ENCODE data around the gene EHBP1. TPM values are rescaled to one million over a fixed set of nuclear protein-coding genes. Genes with fewer than 3 reads are reported as not detected.

The EHBP1 gene
- total and polyA plus RNA-seq, 4 donors = 12.0 to 70.9 (median 28.1) TPM

GRCh38 chr2:62736899-62737559 is 31.5 kb downstream of the EHBP1 start:
- Histone ChIP-seq H3K4me1 (ENCODE audit: control insufficient read depth in 1 of 2, insufficient read depth in 2 of 2, low read length in 2 of 2) (peaks cover 3% of the 10 kb centered on the region in 2 donors), H3K4me3 (ENCODE audit: low read length in 2 of 2) (no peak overlapping the region), H3K27ac (ENCODE audit: low read depth in 1 of 2, low read length in 2 of 2) (no peak overlapping the region), H3K36me3 (ENCODE audit: control insufficient read depth in 1 of 2, insufficient read depth in 2 of 2, low read length in 1 of 2) (peaks cover 0 to 2% of the 10 kb centered on the region in 2 donors), H3K9me3 (ENCODE audit: control insufficient read depth, low read length) (no peaks in the 10 kb centered on the region), H3K27me3 (ENCODE audit: control insufficient read depth in 1 of 2, insufficient read depth in 2 of 2, low read length in 1 of 2) (no peaks in the 10 kb centered on the region)
- intact Hi-C loops (cut with DNase I) = no loop called here
- DNase-seq (no peak), ATAC-seq (ENCODE audit: low FRiP score) (no peak)
- WGBS, 2 donors = 87 to 91% methylated on average over 6 of the region's 6 CpGs

GRCh38 chr2:62738981-62739936 is 33.7 kb downstream of the EHBP1 start:
- no peaks in the 10 kb centered on the region for H3K27me3 ChIP-seq (ENCODE audit: control insufficient read depth in 1 of 2, insufficient read depth in 2 of 2, low read length in 1 of 2)
- H3K9me3 ChIP-seq (ENCODE audit: control insufficient read depth, low read length) = no peaks in the 10 kb centered on the region
- 91 to 94% methylated on average over 2 of the region's 2 CpGs for WGBS, 2 donors
- no peak for ATAC-seq (ENCODE audit: low FRiP score)
- intact Hi-C loops (cut with DNase I) = no loop called here
- no peaks in the 10 kb centered on the region for H3K36me3 ChIP-seq (ENCODE audit: control insufficient read depth in 1 of 2, insufficient read depth in 2 of 2, low read length in 1 of 2)
- H3K4me3 ChIP-seq (ENCODE audit: low read length in 2 of 2) = no peak overlapping the region
- peaks cover 1 to 3% of the 10 kb centered on the region in 2 donors for H3K4me1 ChIP-seq (ENCODE audit: control insufficient read depth in 1 of 2, insufficient read depth in 2 of 2, low read length in 2 of 2)
- no peak for DNase-seq
- H3K27ac ChIP-seq (ENCODE audit: low read depth in 1 of 2, low read length in 2 of 2) = no peak overlapping the region

- no peak overlapping the region for H3K27ac ChIP-seq (ENCODE audit: low read depth in 1 of 2, low read length in 2 of 2)
These were observed 34.7 kb downstream of the EHBP1 start for GRCh38 chr2:62740221-62740620.

GRCh38 chr2:62741127-62741526 is 35.6 kb downstream of the EHBP1 start:
- H3K4me1 ChIP-seq (ENCODE audit: control insufficient read depth in 1 of 2, insufficient read depth in 2 of 2, low read length in 2 of 2) = peaks cover 1 to 3% of the 10 kb centered on the region in 2 donors
- ATAC-seq (ENCODE audit: low FRiP score) = no peak

More at GRCh38 chr2:62740221-62740620, 34.7 kb downstream of the EHBP1 start:
- no peaks in the 10 kb centered on the region for H3K36me3 ChIP-seq (ENCODE audit: control insufficient read depth in 1 of 2, insufficient read depth in 2 of 2, low read length in 1 of 2)
- intact Hi-C loops (cut with DNase I) = no loop called here
- no peaks in the 10 kb centered on the region for H3K9me3 ChIP-seq (ENCODE audit: control insufficient read depth, low read length)
- peaks cover 1 to 3% of the 10 kb centered on the region in 2 donors for H3K4me1 ChIP-seq (ENCODE audit: control insufficient read depth in 1 of 2, insufficient read depth in 2 of 2, low read length in 2 of 2)
- H3K27me3 ChIP-seq (ENCODE audit: control insufficient read depth in 1 of 2, insufficient read depth in 2 of 2, low read length in 1 of 2) = no peaks in the 10 kb centered on the region
- no peak overlapping the region for H3K4me3 ChIP-seq (ENCODE audit: low read length in 2 of 2)
- WGBS, 2 donors = 75 to 85% methylated on average over 1 of the region's 1 CpG
- DNase-seq (no peak), ATAC-seq (ENCODE audit: low FRiP score) (no peak)

GRCh38 chr2:62741954-62742722 is 36.6 kb downstream of the EHBP1 start:
- WGBS, 2 donors = 94 to 98% methylated on average over 1 of the region's 1 CpG
- Histone ChIP-seq H3K9me3 (ENCODE audit: control insufficient read depth, low read length) (no peaks in the 10 kb centered on the region), H3K4me3 (ENCODE audit: low read length in 2 of 2) (no peak overlapping the region), H3K4me1 (ENCODE audit: control insufficient read depth in 1 of 2, insufficient read depth in 2 of 2, low read length in 2 of 2) (peaks cover 1 to 3% of the 10 kb centered on the region in 2 donors), H3K27ac (ENCODE audit: low read depth in 1 of 2, low read length in 2 of 2) (no peak overlapping the region), H3K36me3 (ENCODE audit: control insufficient read depth in 1 of 2, insufficient read depth in 2 of 2, low read length in 1 of 2) (no peaks in the 10 kb centered on the region), H3K27me3 (ENCODE audit: control insufficient read depth in 1 of 2, insufficient read depth in 2 of 2, low read length in 1 of 2) (no peaks in the 10 kb centered on the region)
- DNase-seq = no peak
- ATAC-seq (ENCODE audit: low FRiP score) = no peak
- intact Hi-C loops (cut with DNase I) = no loop called here

More at GRCh38 chr2:62741127-62741526, 35.6 kb downstream of the EHBP1 start:
- intact Hi-C loops (cut with DNase I) = no loop called here
- Histone ChIP-seq H3K36me3 (ENCODE audit: control insufficient read depth in 1 of 2, insufficient read depth in 2 of 2, low read length in 1 of 2) (no peaks in the 10 kb centered on the region), H3K27me3 (ENCODE audit: control insufficient read depth in 1 of 2, insufficient read depth in 2 of 2, low read length in 1 of 2) (no peaks in the 10 kb centered on the region), H3K4me3 (ENCODE audit: low read length in 2 of 2) (no peak overlapping the region), H3K9me3 (ENCODE audit: control insufficient read depth, low read length) (no peaks in the 10 kb centered on the region), H3K27ac (ENCODE audit: low read depth in 1 of 2, low read length in 2 of 2) (no peak overlapping the region)
- no peak for DNase-seq
- WGBS, 2 donors = 94 to 95% methylated on average over 3 of the region's 3 CpGs

- DNase-seq = no peak
- intact Hi-C loops (cut with DNase I) = no loop called here
- no peak overlapping the region for H3K27ac ChIP-seq (ENCODE audit: low read depth in 1 of 2, low read length in 2 of 2)
- H3K9me3 ChIP-seq (ENCODE audit: control insufficient read depth, low read length) = no peaks in the 10 kb centered on the region
- 95 to 98% methylated on average over 2 of the region's 2 CpGs for WGBS, 2 donors
- peaks cover 1 to 3% of the 10 kb centered on the region in 2 donors for H3K4me1 ChIP-seq (ENCODE audit: control insufficient read depth in 1 of 2, insufficient read depth in 2 of 2, low read length in 2 of 2)
- no peaks in the 10 kb centered on the region for H3K36me3 ChIP-seq (ENCODE audit: control insufficient read depth in 1 of 2, insufficient read depth in 2 of 2, low read length in 1 of 2)
- no peak overlapping the region for H3K4me3 ChIP-seq (ENCODE audit: low read length in 2 of 2)
- ATAC-seq (ENCODE audit: low FRiP score) = no peak
- H3K27me3 ChIP-seq (ENCODE audit: control insufficient read depth in 1 of 2, insufficient read depth in 2 of 2, low read length in 1 of 2) = no peaks in the 10 kb centered on the region
These were observed 38.0 kb downstream of the EHBP1 start for GRCh38 chr2:62743506-62743905.

GRCh38 chr2:62744603-62745002 is 39.1 kb downstream of the EHBP1 start:
- intact Hi-C loops (cut with DNase I) = no loop called here
- 97 to 98% methylated on average over 3 of the region's 3 CpGs for whole genome bisulfite sequencing, 2 donors
- Histone ChIP-seq H3K27me3 (ENCODE audit: control insufficient read depth in 1 of 2, insufficient read depth in 2 of 2, low read length in 1 of 2) (no peaks in the 10 kb centered on the region), H3K27ac (ENCODE audit: low read depth in 1 of 2, low read length in 2 of 2) (no peak overlapping the region), H3K4me1 (ENCODE audit: control insufficient read depth in 1 of 2, insufficient read depth in 2 of 2, low read length in 2 of 2) (peaks cover under 1 to 3% of the 10 kb centered on the region in 2 donors), H3K9me3 (ENCODE audit: control insufficient read depth, low read length) (no peaks in the 10 kb centered on the region), H3K4me3 (ENCODE audit: low read length in 2 of 2) (no peak overlapping the region), H3K36me3 (ENCODE audit: control insufficient read depth in 1 of 2, insufficient read depth in 2 of 2, low read length in 1 of 2) (no peaks in the 10 kb centered on the region)
- DNase-seq (no peak), ATAC-seq (ENCODE audit: low FRiP score) (no peak)

GRCh38 chr2:62745891-62746481 is 40.5 kb downstream of the EHBP1 start:
- Histone ChIP-seq H3K9me3 (ENCODE audit: control insufficient read depth, low read length) (no peaks in the 10 kb centered on the region), H3K4me1 (ENCODE audit: control insufficient read depth in 1 of 2, insufficient read depth in 2 of 2, low read length in 2 of 2) (peaks cover 0 to 3% of the 10 kb centered on the region in 2 donors), H3K27ac (ENCODE audit: low read depth in 1 of 2, low read length in 2 of 2) (no peak overlapping the region), H3K36me3 (ENCODE audit: control insufficient read depth in 1 of 2, insufficient read depth in 2 of 2, low read length in 1 of 2) (no peaks in the 10 kb centered on the region), H3K27me3 (ENCODE audit: control insufficient read depth in 1 of 2, insufficient read depth in 2 of 2, low read length in 1 of 2) (no peaks in the 10 kb centered on the region), H3K4me3 (ENCODE audit: low read length in 2 of 2) (no peak overlapping the region)
- ATAC-seq (ENCODE audit: low FRiP score) (no peak), DNase-seq (no peak)
- 92 to 95% methylated on average over 5 of the region's 5 CpGs for WGBS, 2 donors
- intact Hi-C loops (cut with DNase I) = no loop called here
